Type B pancreatic cell (in vitro differentiated cells): ENCODE measurements around the gene TRNP1. TPM values are rescaled to one million over a fixed set of nuclear protein-coding genes. Genes with fewer than 3 reads are reported as not detected.

Experiments
- DNase-seq: peaks from one replicate; pipeline ENCODE4 v3.0.0; 2021; ENCODE audit warnings: mixed read lengths; ENCODE audit not compliant: unreplicated experiment; ENCODE audit errors: extremely low spot score
- H3K27ac Mint-ChIP-seq: 2 replicates; pipeline ENCODE4 v1.8.0; 2021; ENCODE audit warnings: mild to moderate bottlenecking, mixed read lengths
- H3K27me3 Mint-ChIP-seq: 2 replicates; pipeline ENCODE4 v1.8.0; 2021; ENCODE audit warnings: mixed read lengths
- H3K36me3 Mint-ChIP-seq: 2 replicates; pipeline ENCODE4 v1.8.0; 2021; ENCODE audit warnings: mixed read lengths
- H3K4me1 Mint-ChIP-seq: one replicate; pipeline ENCODE4 v1.8.0; 2021; ENCODE audit warnings: mixed read lengths; ENCODE audit not compliant: unreplicated experiment
- H3K4me3 Mint-ChIP-seq: 2 replicates; pipeline ENCODE4 v1.8.0; 2021; ENCODE audit warnings: mild to moderate bottlenecking, mixed read lengths
- H3K9me3 Mint-ChIP-seq: 2 replicates; pipeline ENCODE4 v1.8.0; 2021; ENCODE audit warnings: mixed read lengths
- CTCF ChIP-seq: fragments of 200-600 bp; sonication (generic); conservative IDR thresholded peaks from 2 replicates; pipeline ENCODE4 v1.5.0; 2021; ENCODE audit warnings: antibody characterized with exemption, mild to moderate bottlenecking
- total RNA-seq: library from RNA; stranded (reverse); gene quantifications from 2 replicates; pipeline ENCODE4 v1.2.1, GENCODE V29; 2021; ENCODE audit warnings: low replicate concordance

Gene TRNP1
- total RNA-seq, 1 donor from 2014 or later: 52.3 TPM

- TF ChIP-seq CTCF: no peak
- H3K9me3 Mint-ChIP-seq: no peaks in the 10 kb centered on the region
- no peak overlapping the region for H3K27ac Mint-ChIP-seq
- H3K36me3 Mint-ChIP-seq: no peaks in the 10 kb centered on the region
- H3K4me1 Mint-ChIP-seq: peaks cover 44% of the 10 kb centered on the region
- DNase-seq: no peak
- no peaks in the 10 kb centered on the region for H3K27me3 Mint-ChIP-seq
- no peak overlapping the region for H3K4me3 Mint-ChIP-seq
These were observed 12.4 kb downstream of the TRNP1 start for GRCh38 chr1:27005648-27006496.

GRCh38 chr1:27006683-27007082, 13.2 kb downstream of the TRNP1 start:
- DNase-seq: no peak
- no peaks in the 10 kb centered on the region for H3K27me3 Mint-ChIP-seq
- no peak overlapping the region for H3K27ac Mint-ChIP-seq
- TF ChIP-seq CTCF: no peak
- H3K4me3 Mint-ChIP-seq: no peak overlapping the region
- no peaks in the 10 kb centered on the region for H3K36me3 Mint-ChIP-seq
- no peaks in the 10 kb centered on the region for H3K9me3 Mint-ChIP-seq
- H3K4me1 Mint-ChIP-seq: peaks cover 45% of the 10 kb centered on the region

- Mint-ChIP-seq H3K9me3 (no peaks in the 10 kb centered on the region), H3K27ac (peak overlapping the region; percentile 98), H3K36me3 (no peaks in the 10 kb centered on the region), H3K4me1 (peaks cover 43% of the 10 kb centered on the region), H3K27me3 (no peaks in the 10 kb centered on the region), H3K4me3 (peak overlapping the region; percentile 79)
- TF ChIP-seq CTCF: no peak
- DNase-seq: no peak
These were observed 14.6 kb downstream of the TRNP1 start for GRCh38 chr1:27007909-27008582.

GRCh38 chr1:27009601-27010197, 16.2 kb downstream of the TRNP1 start:
- Mint-ChIP-seq H3K4me1 (peaks cover 31% of the 10 kb centered on the region), H3K27me3 (no peaks in the 10 kb centered on the region), H3K4me3 (peak overlapping the region; percentile 36), H3K36me3 (no peaks in the 10 kb centered on the region), H3K27ac (peak overlapping the region; percentile 98), H3K9me3 (no peaks in the 10 kb centered on the region)
- DNase-seq: no peak
- TF ChIP-seq CTCF: no peak

GRCh38 chr1:27010226-27010994, 16.9 kb downstream of the TRNP1 start:
- H3K27ac Mint-ChIP-seq: peak overlapping the region; percentile 98
- H3K9me3 Mint-ChIP-seq: no peaks in the 10 kb centered on the region

More at GRCh38 chr1:27010226-27010994, 16.9 kb downstream of the TRNP1 start:
- no peak for TF ChIP-seq CTCF
- DNase-seq: no peak
- Mint-ChIP-seq H3K36me3 (no peaks in the 10 kb centered on the region), H3K27me3 (no peaks in the 10 kb centered on the region), H3K4me3 (peak overlapping the region; percentile 68), H3K4me1 (peaks cover 28% of the 10 kb centered on the region)
